Epithelial cell of esophagus (primary cell): ENCODE data around the gene SLC36A1.
A peak's percentile ranks its signal among the peaks of the same experiment; 100 is the strongest.

ENCODE experiments used
- DNase-seq: peaks from one replicate; pipeline ENCODE4 v3.0.0; 2010; ENCODE audit warnings: low read depth
- H3K4me3 ChIP-seq: 2 replicates; pipeline ENCODE4 v1.5.1; 2011; ENCODE audit warnings: mild to moderate bottlenecking, low read length, control low read depth
- CTCF ChIP-seq: IDR thresholded peaks from 2 replicates; pipeline ENCODE4 v1.5.1; 2011; ENCODE audit warnings: low read depth, mild to moderate bottlenecking, low read length, control low read depth, inconsistent platforms; ENCODE audit not compliant: insufficient read depth; ENCODE audit errors: missing control alignments

Gene SLC36A1

DNA sequence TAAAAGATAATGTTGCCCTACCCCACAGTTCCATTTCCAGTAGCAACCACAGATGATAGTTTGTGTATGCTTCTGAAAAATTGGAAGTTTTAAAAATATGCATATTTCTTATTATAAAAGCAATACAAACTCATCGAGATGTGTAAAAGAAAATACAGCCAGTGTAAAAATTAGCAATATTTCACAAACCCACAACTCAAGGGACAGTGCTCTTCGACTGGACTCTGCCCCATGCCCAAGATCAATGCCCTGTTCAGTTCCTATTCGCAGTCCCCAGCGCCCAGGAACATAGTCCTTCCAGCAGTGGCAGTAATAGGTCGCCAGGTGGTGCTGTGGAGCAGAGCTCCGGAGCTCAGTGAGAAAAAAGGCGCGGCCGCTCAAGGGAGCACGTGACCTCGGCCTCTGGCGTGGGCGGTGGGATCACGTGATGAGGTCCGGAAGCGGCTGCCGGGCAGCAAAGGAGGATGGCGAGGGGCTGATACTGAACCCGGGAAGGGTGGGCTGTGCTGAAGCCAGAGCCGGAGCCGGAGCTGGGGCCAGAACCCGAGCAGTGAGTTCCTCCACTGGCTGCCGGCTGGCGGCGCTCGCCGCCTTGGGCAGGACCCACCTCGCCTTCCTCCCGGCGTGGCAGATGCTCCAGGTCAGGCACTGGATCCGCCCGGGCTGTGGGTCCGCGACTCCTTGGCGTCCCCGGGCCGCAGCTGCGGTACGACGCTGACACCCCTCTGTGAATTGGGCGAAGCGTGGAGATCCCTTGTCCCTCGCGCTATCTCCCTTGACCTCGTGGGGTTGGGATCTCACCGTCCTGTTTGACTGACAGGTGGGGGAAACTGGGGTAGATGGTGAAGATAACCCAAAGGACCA lies at the start of gene SLC36A1:
SLC36A1 (plus strand) TSS at position 430 of the 864 bp plus-strand sequence. CDS start 11,190 bp downstream, outside the sequence.
- peak; percentile 88 for DNase-seq
- TF ChIP-seq CTCF: peak; percentile 98
- peak within 1 kb of the TSS; percentile 91 for H3K4me3 ChIP-seq

GRCh38 chr5:151405334-151406160 lies 41.9 kb upstream of the SLC36A1 start:
- no peak for TF ChIP-seq CTCF
- no peak overlapping the region for H3K4me3 ChIP-seq
- DNase-seq: no peak

GRCh38 chr5:151406322-151406947 lies 41.0 kb upstream of the SLC36A1 start:
- no peak overlapping the region for H3K4me3 ChIP-seq
- DNase-seq: peak; percentile 22
- TF ChIP-seq CTCF: peak; percentile 60

GRCh38 chr5:151408591-151409230 lies 38.7 kb upstream of the SLC36A1 start:
- DNase-seq: no peak
- no peak for TF ChIP-seq CTCF
- H3K4me3 ChIP-seq: no peak overlapping the region

GRCh38 chr5:151413800-151414199 lies 33.6 kb upstream of the SLC36A1 start:
- TF ChIP-seq CTCF: no peak
- no peak overlapping the region for H3K4me3 ChIP-seq
- no peak for DNase-seq

DNA sequence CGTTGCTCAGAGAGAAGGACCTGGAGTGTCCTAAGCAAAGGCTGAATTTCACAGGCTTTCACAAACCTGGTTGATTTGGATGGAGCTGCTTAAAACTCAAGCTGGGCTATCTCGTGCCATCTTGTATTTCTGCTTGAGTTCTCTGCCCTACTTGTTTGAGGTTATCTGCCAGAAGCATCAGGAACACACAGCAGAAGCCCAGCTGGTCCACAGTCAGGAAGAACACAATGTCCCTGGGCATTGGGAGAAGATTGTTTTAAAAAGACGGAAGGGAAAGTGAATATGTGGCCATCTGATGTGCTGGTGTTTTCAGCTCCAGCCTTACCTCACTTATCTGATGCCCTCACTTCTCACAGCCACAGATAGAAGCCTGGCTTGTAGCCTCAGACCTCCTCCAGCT lies 32.9 kb upstream of the SLC36A1 start:
- no peak for DNase-seq
- no peak for TF ChIP-seq CTCF
- no peak overlapping the region for H3K4me3 ChIP-seq
